SK-N-SH treated with all-trans-retinoic acid at 6 μM for 48 hours (cell line): Measurements from ENCODE around the gene ASB13.

Experiments
- ATAC-seq: fragments of 200-7000 bp; cut with Tn5 transposase; 3 replicates; pipeline ENCODE4 v1.9.1; 2020; ENCODE audit warnings: mild to moderate bottlenecking, moderate library complexity
- ARNTL ChIP-seq: fragments of 450-650 bp; formaldehyde crosslinking; IDR thresholded peaks from 2 replicates; pipeline ENCODE4 v1.5.0; 2020; ENCODE audit warnings: low read depth, mild to moderate bottlenecking, moderate library complexity, borderline replicate concordance
- GLIS3 ChIP-seq: fragments of 250-450 bp; sonication (Bioruptor Pico); IDR thresholded peaks from 2 replicates; pipeline ENCODE4 v1.5.0; 2020; ENCODE audit warnings: mild to moderate bottlenecking, moderate library complexity
- ISL1 ChIP-seq: fragments of 250-450 bp; sonication (Bioruptor Pico); IDR thresholded peaks from 2 replicates; pipeline ENCODE4 v2.1.2; 2022; ENCODE audit warnings: mild to moderate bottlenecking, moderate library complexity
- OSR1 ChIP-seq: fragments of 250-450 bp; sonication (Bioruptor Pico); IDR thresholded peaks from 2 replicates; pipeline ENCODE4 v1.8.0; 2022; ENCODE audit warnings: moderate library complexity, mild to moderate bottlenecking, inconsistent platforms
- PPARA ChIP-seq: fragments of 250-450 bp; sonication (Bioruptor Pico); IDR thresholded peaks from 2 replicates; pipeline ENCODE4 v1.5.0; 2020; ENCODE audit warnings: mild to moderate bottlenecking, borderline replicate concordance
- TOX ChIP-seq: fragments of 250-450 bp; sonication (Bioruptor Pico); IDR thresholded peaks from 2 replicates; pipeline ENCODE4 v1.8.0; 2021; ENCODE audit warnings: mild to moderate bottlenecking, moderate library complexity, borderline replicate concordance
- ZC3H10 ChIP-seq: fragments of 250-450 bp; sonication (Bioruptor Pico); IDR thresholded peaks from 2 replicates; pipeline ENCODE4 v1.5.1; 2021; ENCODE audit warnings: mild to moderate bottlenecking, moderate library complexity
- ZFP30 ChIP-seq: fragments of 450-650 bp; formaldehyde crosslinking; IDR thresholded peaks from 2 replicates; pipeline ENCODE4 v1.5.0; 2022; ENCODE audit warnings: mild to moderate bottlenecking, moderate library complexity
- ZNF70 ChIP-seq: fragments of 450-650 bp; formaldehyde crosslinking; IDR thresholded peaks from 2 replicates; pipeline ENCODE4 v1.5.0; 2020; ENCODE audit warnings: mild to moderate bottlenecking, moderate library complexity
- TF ChIP-seq, protein P1 (sequence below): fragments of 250-450 bp; sonication (Bioruptor Pico); IDR thresholded peaks from 2 replicates; pipeline ENCODE4 v1.8.0; 2021; ENCODE audit warnings: low read depth, mild to moderate bottlenecking, moderate library complexity, borderline replicate concordance
- TF ChIP-seq, protein P2 (sequence below): fragments of 250-450 bp; sonication (Bioruptor Pico); IDR thresholded peaks from 2 replicates; pipeline ENCODE4 v1.5.1; 2021; ENCODE audit warnings: mild to moderate bottlenecking, moderate library complexity
- TF ChIP-seq, protein P3 (sequence below): fragments of 250-450 bp; sonication (Bioruptor Pico); IDR thresholded peaks from 2 replicates; pipeline ENCODE4 v1.5.0; 2020; ENCODE audit warnings: mild to moderate bottlenecking, moderate library complexity

Gene ASB13

DNA sequence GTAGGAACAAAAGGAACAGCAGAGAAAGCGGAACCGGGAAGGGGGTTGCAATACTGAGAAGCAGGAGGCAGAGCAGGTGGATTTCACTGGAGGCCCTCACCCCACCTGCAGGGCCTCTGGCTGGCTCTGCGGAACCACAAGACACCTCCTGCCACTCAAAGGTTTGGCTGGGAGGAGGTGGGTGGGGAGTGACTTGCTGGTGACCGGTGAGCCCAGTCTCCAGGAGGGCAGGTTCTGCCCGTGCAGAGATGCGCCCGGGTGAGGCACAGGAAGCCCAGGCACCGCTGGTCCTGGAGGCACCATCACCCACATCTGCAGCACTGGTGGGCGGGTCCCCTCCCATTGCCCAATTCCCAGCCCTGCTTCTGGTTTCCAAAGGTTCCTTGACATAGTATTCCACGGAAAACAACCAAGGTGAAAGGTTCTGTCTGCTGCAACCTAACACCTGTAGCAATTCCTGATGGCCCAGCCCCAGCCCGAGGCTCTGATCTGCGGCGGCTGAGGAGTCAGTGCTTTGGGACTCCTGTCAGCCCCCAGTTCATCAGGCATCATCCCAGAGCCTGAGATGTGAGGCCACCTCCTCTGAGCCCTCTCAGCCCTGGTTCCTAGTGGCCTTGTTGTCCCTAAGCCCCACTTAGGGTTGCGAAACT, 77.3 kb downstream of the ASB13 start:
- ATAC-seq = no peak
- TF ChIP-seq, protein P1, sequence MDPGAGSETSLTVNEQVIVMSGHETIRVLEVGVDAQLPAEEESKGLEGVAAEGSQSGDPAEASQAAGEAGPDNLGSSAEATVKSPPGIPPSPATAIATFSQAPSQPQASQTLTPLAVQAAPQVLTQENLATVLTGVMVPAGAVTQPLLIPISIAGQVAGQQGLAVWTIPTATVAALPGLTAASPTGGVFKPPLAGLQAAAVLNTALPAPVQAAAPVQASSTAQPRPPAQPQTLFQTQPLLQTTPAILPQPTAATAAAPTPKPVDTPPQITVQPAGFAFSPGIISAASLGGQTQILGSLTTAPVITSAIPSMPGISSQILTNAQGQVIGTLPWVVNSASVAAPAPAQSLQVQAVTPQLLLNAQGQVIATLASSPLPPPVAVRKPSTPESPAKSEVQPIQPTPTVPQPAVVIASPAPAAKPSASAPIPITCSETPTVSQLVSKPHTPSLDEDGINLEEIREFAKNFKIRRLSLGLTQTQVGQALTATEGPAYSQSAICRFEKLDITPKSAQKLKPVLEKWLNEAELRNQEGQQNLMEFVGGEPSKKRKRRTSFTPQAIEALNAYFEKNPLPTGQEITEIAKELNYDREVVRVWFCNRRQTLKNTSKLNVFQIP = no peak
- TF ChIP-seq ISL1 (no peak), ARNTL (no peak), ZC3H10 (no peak), ZNF70 (CRISPR knock-in tag) (no peak), PPARA (no peak), OSR1 (CRISPR knock-in tag) (no peak), TOX (CRISPR knock-in tag) (no peak), GLIS3 (CRISPR knock-in tag) (no peak), ZFP30 (CRISPR knock-in tag) (no peak)
- TF ChIP-seq, protein P2, sequence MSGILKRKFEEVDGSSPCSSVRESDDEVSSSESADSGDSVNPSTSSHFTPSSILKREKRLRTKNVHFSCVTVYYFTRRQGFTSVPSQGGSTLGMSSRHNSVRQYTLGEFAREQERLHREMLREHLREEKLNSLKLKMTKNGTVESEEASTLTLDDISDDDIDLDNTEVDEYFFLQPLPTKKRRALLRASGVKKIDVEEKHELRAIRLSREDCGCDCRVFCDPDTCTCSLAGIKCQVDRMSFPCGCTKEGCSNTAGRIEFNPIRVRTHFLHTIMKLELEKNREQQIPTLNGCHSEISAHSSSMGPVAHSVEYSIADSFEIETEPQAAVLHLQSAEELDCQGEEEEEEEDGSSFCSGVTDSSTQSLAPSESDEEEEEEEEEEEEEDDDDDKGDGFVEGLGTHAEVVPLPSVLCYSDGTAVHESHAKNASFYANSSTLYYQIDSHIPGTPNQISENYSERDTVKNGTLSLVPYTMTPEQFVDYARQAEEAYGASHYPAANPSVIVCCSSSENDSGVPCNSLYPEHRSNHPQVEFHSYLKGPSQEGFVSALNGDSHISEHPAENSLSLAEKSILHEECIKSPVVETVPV = no peak
- TF ChIP-seq, protein P3, sequence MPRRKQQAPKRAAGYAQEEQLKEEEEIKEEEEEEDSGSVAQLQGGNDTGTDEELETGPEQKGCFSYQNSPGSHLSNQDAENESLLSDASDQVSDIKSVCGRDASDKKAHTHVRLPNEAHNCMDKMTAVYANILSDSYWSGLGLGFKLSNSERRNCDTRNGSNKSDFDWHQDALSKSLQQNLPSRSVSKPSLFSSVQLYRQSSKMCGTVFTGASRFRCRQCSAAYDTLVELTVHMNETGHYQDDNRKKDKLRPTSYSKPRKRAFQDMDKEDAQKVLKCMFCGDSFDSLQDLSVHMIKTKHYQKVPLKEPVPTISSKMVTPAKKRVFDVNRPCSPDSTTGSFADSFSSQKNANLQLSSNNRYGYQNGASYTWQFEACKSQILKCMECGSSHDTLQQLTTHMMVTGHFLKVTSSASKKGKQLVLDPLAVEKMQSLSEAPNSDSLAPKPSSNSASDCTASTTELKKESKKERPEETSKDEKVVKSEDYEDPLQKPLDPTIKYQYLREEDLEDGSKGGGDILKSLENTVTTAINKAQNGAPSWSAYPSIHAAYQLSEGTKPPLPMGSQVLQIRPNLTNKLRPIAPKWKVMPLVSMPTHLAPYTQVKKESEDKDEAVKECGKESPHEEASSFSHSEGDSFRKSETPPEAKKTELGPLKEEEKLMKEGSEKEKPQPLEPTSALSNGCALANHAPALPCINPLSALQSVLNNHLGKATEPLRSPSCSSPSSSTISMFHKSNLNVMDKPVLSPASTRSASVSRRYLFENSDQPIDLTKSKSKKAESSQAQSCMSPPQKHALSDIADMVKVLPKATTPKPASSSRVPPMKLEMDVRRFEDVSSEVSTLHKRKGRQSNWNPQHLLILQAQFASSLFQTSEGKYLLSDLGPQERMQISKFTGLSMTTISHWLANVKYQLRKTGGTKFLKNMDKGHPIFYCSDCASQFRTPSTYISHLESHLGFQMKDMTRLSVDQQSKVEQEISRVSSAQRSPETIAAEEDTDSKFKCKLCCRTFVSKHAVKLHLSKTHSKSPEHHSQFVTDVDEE = no peak
- TF ChIP-seq, all 23 proteins: peak for 0
